WTC11 (cell line): Measurements from ENCODE around the gene AMIGO3.
"Not testable (repeated sequence)": the region's sequence is repeated elsewhere in the genome, so short reads cannot be mapped to it uniquely, and the experiment has no call there.

Source experiments
- ARID4B ChIP-seq: sonication (generic); formaldehyde crosslinking; IDR thresholded peaks from 2 replicates; pipeline ENCODE4 v1.8.0; 2023; ENCODE audit warnings: missing genetic modification reagents, mild to moderate bottlenecking, borderline replicate concordance
- ATF1 ChIP-seq: sonication (generic); formaldehyde crosslinking; IDR thresholded peaks from 2 replicates; pipeline ENCODE4 v1.8.1; 2023; ENCODE audit warnings: mild to moderate bottlenecking, moderate library complexity, missing genetic modification reagents
- CREB1 ChIP-seq: sonication (generic); formaldehyde crosslinking; IDR thresholded peaks from 2 replicates; pipeline ENCODE4 v1.8.0; 2023; ENCODE audit warnings: mild to moderate bottlenecking, missing genetic modification reagents
- E2F4 ChIP-seq: sonication (generic); formaldehyde crosslinking; IDR thresholded peaks from 2 replicates; pipeline ENCODE4 v1.8.1; 2022; ENCODE audit warnings: low read depth, mild to moderate bottlenecking, moderate library complexity, missing genetic modification reagents, borderline replicate concordance
- MAX ChIP-seq: sonication (generic); formaldehyde crosslinking; IDR thresholded peaks from 2 replicates; pipeline ENCODE4 v1.8.0; 2022; ENCODE audit warnings: mild to moderate bottlenecking, missing genetic modification reagents
- SMAD3 ChIP-seq: sonication (generic); formaldehyde crosslinking; IDR thresholded peaks from 2 replicates; pipeline ENCODE4 v1.8.0; 2022; ENCODE audit warnings: missing genetic modification reagents, mild to moderate bottlenecking, borderline replicate concordance
- TEAD4 ChIP-seq: sonication (generic); formaldehyde crosslinking; IDR thresholded peaks from 2 replicates; pipeline ENCODE4 v1.8.0; 2022; ENCODE audit warnings: mild to moderate bottlenecking, missing genetic modification reagents
- USF2 ChIP-seq: sonication (generic); formaldehyde crosslinking; IDR thresholded peaks from 2 replicates; pipeline ENCODE4 v1.8.1; 2023; ENCODE audit warnings: mild to moderate bottlenecking, missing genetic modification reagents, moderate library complexity
- TF ChIP-seq, protein P1 (sequence below): sonication (generic); formaldehyde crosslinking; IDR thresholded peaks from 2 replicates; pipeline ENCODE4 v1.8.0; 2022; ENCODE audit warnings: mild to moderate bottlenecking, missing genetic modification reagents
- TF ChIP-seq, protein P2 (sequence below): fragments of 200-600 bp; IDR thresholded peaks from 2 replicates; pipeline ENCODE4 v1.8.0; 2022; ENCODE audit warnings: antibody characterized with exemption

DNA sequence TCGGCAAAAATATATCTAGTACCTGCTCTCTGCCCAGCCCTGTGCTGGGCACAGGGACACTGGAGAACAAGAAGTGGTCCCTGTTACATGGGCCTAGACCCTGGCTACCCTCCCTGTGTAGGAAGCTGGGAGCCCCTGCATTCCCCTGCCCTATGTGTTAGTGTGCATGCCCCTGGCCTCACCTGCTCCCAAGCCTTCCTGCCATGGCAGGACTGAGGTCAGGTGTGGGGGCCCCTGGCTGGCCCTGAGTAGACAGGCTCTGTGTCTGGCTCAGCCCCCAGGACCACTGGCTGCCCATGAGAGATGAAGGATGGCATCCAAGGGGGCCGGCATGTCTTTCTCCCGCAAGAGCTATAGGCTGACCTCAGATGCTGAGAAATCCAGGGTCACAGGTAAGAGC, 28.6 kb downstream of the AMIGO3 start:
- TF ChIP-seq ARID4B (CRISPR knock-in tag); CREB1 (CRISPR knock-in tag); TEAD4 (CRISPR knock-in tag); USF2; SMAD3 (CRISPR knock-in tag); E2F4 (CRISPR knock-in tag); ATF1; MAX (CRISPR knock-in tag): not testable (repeated sequence)
- TF ChIP-seq, protein P1, sequence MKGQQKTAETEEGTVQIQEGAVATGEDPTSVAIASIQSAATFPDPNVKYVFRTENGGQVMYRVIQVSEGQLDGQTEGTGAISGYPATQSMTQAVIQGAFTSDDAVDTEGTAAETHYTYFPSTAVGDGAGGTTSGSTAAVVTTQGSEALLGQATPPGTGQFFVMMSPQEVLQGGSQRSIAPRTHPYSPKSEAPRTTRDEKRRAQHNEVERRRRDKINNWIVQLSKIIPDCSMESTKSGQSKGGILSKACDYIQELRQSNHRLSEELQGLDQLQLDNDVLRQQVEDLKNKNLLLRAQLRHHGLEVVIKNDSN (CRISPR knock-in tag) = not testable (repeated sequence)
- TF ChIP-seq, protein P2, sequence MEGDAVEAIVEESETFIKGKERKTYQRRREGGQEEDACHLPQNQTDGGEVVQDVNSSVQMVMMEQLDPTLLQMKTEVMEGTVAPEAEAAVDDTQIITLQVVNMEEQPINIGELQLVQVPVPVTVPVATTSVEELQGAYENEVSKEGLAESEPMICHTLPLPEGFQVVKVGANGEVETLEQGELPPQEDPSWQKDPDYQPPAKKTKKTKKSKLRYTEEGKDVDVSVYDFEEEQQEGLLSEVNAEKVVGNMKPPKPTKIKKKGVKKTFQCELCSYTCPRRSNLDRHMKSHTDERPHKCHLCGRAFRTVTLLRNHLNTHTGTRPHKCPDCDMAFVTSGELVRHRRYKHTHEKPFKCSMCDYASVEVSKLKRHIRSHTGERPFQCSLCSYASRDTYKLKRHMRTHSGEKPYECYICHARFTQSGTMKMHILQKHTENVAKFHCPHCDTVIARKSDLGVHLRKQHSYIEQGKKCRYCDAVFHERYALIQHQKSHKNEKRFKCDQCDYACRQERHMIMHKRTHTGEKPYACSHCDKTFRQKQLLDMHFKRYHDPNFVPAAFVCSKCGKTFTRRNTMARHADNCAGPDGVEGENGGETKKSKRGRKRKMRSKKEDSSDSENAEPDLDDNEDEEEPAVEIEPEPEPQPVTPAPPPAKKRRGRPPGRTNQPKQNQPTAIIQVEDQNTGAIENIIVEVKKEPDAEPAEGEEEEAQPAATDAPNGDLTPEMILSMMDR = not testable (repeated sequence)
